ENCODE data around the gene GFOD1. TPM values are rescaled to one million over a fixed set of nuclear protein-coding genes. Genes with fewer than 3 reads are reported as not detected.

The GFOD1 gene
- total and polyA plus RNA-seq, 10 of the 15 experiments (the other 5 are each of a cell fraction or from before 2014, with no cell fraction given), result 6.5 to 41.4 (median 16.0) TPM

DNA sequence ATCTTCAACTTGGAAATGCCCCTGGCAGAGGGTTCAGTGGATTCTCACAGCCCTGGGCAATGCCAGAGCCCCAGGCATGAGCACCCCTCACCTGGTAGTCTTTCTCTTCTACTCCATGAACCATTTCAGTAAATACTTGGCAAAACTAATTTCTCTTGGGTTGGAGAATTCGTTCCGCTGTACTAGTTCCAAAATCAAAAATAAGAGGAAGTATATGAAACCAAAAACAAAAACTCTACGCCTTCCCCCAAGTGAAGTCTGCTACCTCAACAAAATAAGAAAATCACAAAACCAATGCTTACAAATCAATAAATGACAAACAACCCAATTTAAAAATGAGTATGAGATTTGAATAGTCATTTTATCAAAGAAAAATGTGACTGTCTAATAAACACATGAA lies 12.6 kb downstream of the GFOD1 start:
- H3K4me3 ChIP-seq, result no peak overlapping the region
- TF ChIP-seq SMAD1 (IDR thresholded peaks at IDR 0.05; ENCODE audit: low read depth, partially characterized antibody) (no peak), SRF (IDR thresholded peaks at IDR 0.05; ENCODE audit: low read depth in 2 of 2, low read length in 2 of 2) (no peak), SREBF2 (IDR thresholded peaks at IDR 0.05; ENCODE audit: low read length) (no peak), CREM (IDR thresholded peaks at IDR 0.05; ENCODE audit: low read depth) (no peak), POLR2AphosphoS2 (IDR thresholded peaks at IDR 0.05; ENCODE audit: low read depth, low read length) (no peak), NR2C1 (IDR thresholded peaks at IDR 0.05) (no peak), BCL11A (IDR thresholded peaks at IDR 0.05; ENCODE audit: low read depth, low read length) (no peak), EED (IDR thresholded peaks at IDR 0.05; ENCODE audit: low read depth) (no peak), HCFC1 (IDR thresholded peaks at IDR 0.05; ENCODE audit: low read length) (no peak), PAX8 (IDR thresholded peaks at IDR 0.05) (no peak), ZZZ3 (IDR thresholded peaks at IDR 0.05; ENCODE audit: control insufficient read depth, insufficient read length, low read depth) (no peak), SP1 (IDR thresholded peaks at IDR 0.05; ENCODE audit: low read depth, low read length) (no peak), CHD1 (IDR thresholded peaks at IDR 0.05; ENCODE audit: low read depth, low read length) (no peak)
- TF ChIP-seq, protein P1, sequence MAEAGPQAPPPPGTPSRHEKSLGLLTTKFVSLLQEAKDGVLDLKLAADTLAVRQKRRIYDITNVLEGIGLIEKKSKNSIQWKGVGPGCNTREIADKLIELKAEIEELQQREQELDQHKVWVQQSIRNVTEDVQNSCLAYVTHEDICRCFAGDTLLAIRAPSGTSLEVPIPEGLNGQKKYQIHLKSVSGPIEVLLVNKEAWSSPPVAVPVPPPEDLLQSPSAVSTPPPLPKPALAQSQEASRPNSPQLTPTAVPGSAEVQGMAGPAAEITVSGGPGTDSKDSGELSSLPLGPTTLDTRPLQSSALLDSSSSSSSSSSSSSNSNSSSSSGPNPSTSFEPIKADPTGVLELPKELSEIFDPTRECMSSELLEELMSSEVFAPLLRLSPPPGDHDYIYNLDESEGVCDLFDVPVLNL (IDR thresholded peaks at IDR 0.05; ENCODE audit: low read depth, low read length), result no peak
- ATAC-seq, result no peak
- no peaks in the 10 kb centered on the region for H4K20me1 ChIP-seq (ENCODE audit: control insufficient read depth, insufficient read depth)
- ChIA-PET RAD21 (ENCODE audit: unreplicated experiment) (interaction anchor here (1.1 to 1.2 kb wide), 2 partner anchors 12 to 28 kb away, joined by 3 to 4 read pairs; no protein-coding TSS in a partner anchor), SMC1A (ENCODE audit: uncharacterized antibody, unreplicated experiment) (interaction anchor here (1.0 to 2.8 kb wide), 2 partner anchors 9 kb away, joined by 3 to 17 read pairs; no protein-coding TSS in a partner anchor), POLR2A (interaction anchor here (1.4 kb wide), 1 partner anchor 12 kb away, joined by 6 read pairs; no protein-coding TSS in a partner anchor), CTCF (interaction anchor here (1.0 to 2.3 kb wide), 2 partner anchors 12 to 21 kb away, joined by 3 to 9 read pairs; partner anchors contain the start of gene GFOD1)
- H3K27ac ChIP-seq (ENCODE audit: control insufficient read depth, insufficient read depth), result peak overlapping the region; percentile 9; the same call in 1 of the 2 replicates
- no peak overlapping the region for H3K9ac ChIP-seq (ENCODE audit: control insufficient read depth, insufficient read depth, low read length)
- no TSS peak for BruUV-seq (replicated peaks)
- no peak for DNase-seq (ENCODE audit: low read depth, low spot score)
- H3K4me2 ChIP-seq (ENCODE audit: control insufficient read depth, insufficient read depth), result 0 out of 2 replicates have a peak overlapping the region, but pooled peaks have one; percentile 12
- peaks cover 78% of the 10 kb centered on the region for H3K79me2 ChIP-seq (ENCODE audit: control insufficient read depth, insufficient read depth, low read length)
- FAIRE-seq, result no peak
- peaks cover 5% of the 10 kb centered on the region; the same call in 2 of the 3 replicates for H3K9me3 ChIP-seq (replicated peaks; ENCODE audit: control insufficient read depth, insufficient read depth, low read length)
- peaks cover 48% of the 10 kb centered on the region for H3K4me1 ChIP-seq (ENCODE audit: control insufficient read depth, insufficient read depth, low read length)
- H2AFZ ChIP-seq (ENCODE audit: control insufficient read depth, low read depth, low read length), result no peak overlapping the region
- in situ Hi-C loops (cut with MboI), result no loop called here
- WGBS (ENCODE audit: insufficient coverage, insufficient replicate concordance, low lambda C conversion rate, missing lambda C conversion rate), result 17% methylated on average over 3 of the region's 3 CpGs
- no peaks in the 10 kb centered on the region for H3K27me3 ChIP-seq (replicated peaks in 1 of 2; ENCODE audit: control insufficient read depth in 2 of 2, insufficient read depth in 2 of 2, low read length in 1 of 2)
- intact Hi-C loops (cut with micrococcal nuclease; ENCODE audit: unreplicated experiment), result loop anchor here (5.0 kb wide), 1 partner anchor 97 kb away; no protein-coding TSS in a partner anchor
- peaks cover 12 to 22% of the 10 kb centered on the region in 2 experiments for H3K36me3 ChIP-seq (ENCODE audit: control insufficient read depth in 2 of 2, insufficient read depth in 2 of 2, low read length in 1 of 2)

All from GM12878 (cell line).